ENCODE data around the gene CABP5.

Gene CABP5

GRCh38 chr19:48053076-48053475, 9.2 kb upstream of the CABP5 start:
- in situ Hi-C loops (cut with HindIII; ENCODE audit: low sequenced_read_pairs) = no loop called here
- DNase-seq (ENCODE audit: low read depth, low spot score) = no peak
- no peak for TF ChIP-seq CTCF (IDR thresholded peaks at IDR 0.05; ENCODE audit: low read depth, low read length)
- H3K4me3 ChIP-seq (ENCODE audit: low read depth, low read length) = no peak overlapping the region

GRCh38 chr19:48051335-48052033, 7.6 kb upstream of the CABP5 start:
- no peak for DNase-seq (ENCODE audit: low read depth, low spot score)
- no peak for TF ChIP-seq CTCF (IDR thresholded peaks at IDR 0.05; ENCODE audit: low read depth, low read length)
- in situ Hi-C loops (cut with HindIII; ENCODE audit: low sequenced_read_pairs) = no loop called here
- H3K4me3 ChIP-seq (ENCODE audit: low read depth, low read length) = no peak overlapping the region

GRCh38 chr19:48044561-48044960, 682 bp upstream of the CABP5 start:
- TF ChIP-seq CTCF (IDR thresholded peaks at IDR 0.05; ENCODE audit: low read depth, low read length) = no peak
- in situ Hi-C loops (cut with HindIII; ENCODE audit: low sequenced_read_pairs) = no loop called here
- DNase-seq (ENCODE audit: low read depth, low spot score) = no peak
- H3K4me3 ChIP-seq (ENCODE audit: low read depth, low read length) = no peak overlapping the region

- in situ Hi-C loops (cut with HindIII; ENCODE audit: low sequenced_read_pairs) = no loop called here
- H3K4me3 ChIP-seq (ENCODE audit: low read depth, low read length) = no peak overlapping the region
- no peak for DNase-seq (ENCODE audit: low read depth, low spot score)
- no peak for TF ChIP-seq CTCF (IDR thresholded peaks at IDR 0.05; ENCODE audit: low read depth, low read length)
Measured at GRCh38 chr19:48041877-48042580, 1.9 kb downstream of the CABP5 start.

- no peak overlapping the region for H3K4me3 ChIP-seq (ENCODE audit: low read depth, low read length)
- no peak for TF ChIP-seq CTCF (IDR thresholded peaks at IDR 0.05; ENCODE audit: low read depth, low read length)
- in situ Hi-C loops (cut with HindIII; ENCODE audit: low sequenced_read_pairs) = no loop called here
- DNase-seq (ENCODE audit: low read depth, low spot score) = no peak
Measured at GRCh38 chr19:48036765-48037164, 7.1 kb downstream of the CABP5 start.

- in situ Hi-C loops (cut with HindIII; ENCODE audit: low sequenced_read_pairs) = no loop called here
- DNase-seq (ENCODE audit: low read depth, low spot score) = no peak
- TF ChIP-seq CTCF (IDR thresholded peaks at IDR 0.05; ENCODE audit: low read depth, low read length) = no peak
- H3K4me3 ChIP-seq (ENCODE audit: low read depth, low read length) = no peak overlapping the region
Measured at GRCh38 chr19:48033604-48034003, 10.3 kb downstream of the CABP5 start.

Measured in astrocyte of the spinal cord (primary cell).